IMR-90 (cell line): ENCODE data around the gene SLC35A4.

Experiments
- MAFK ChIP-seq: IDR thresholded peaks from 2 replicates; pipeline ENCODE4 v1.6.1; 2012; ENCODE audit warnings: low read depth, low read length, improper control_type of control experiment
- TF ChIP-seq, protein P1 (sequence below): conservative IDR thresholded peaks from 2 replicates; pipeline ENCODE4 v1.5.1; 2012; ENCODE audit warnings: mild to moderate bottlenecking, low read depth, low read length, improper control_type of control experiment

DNA sequence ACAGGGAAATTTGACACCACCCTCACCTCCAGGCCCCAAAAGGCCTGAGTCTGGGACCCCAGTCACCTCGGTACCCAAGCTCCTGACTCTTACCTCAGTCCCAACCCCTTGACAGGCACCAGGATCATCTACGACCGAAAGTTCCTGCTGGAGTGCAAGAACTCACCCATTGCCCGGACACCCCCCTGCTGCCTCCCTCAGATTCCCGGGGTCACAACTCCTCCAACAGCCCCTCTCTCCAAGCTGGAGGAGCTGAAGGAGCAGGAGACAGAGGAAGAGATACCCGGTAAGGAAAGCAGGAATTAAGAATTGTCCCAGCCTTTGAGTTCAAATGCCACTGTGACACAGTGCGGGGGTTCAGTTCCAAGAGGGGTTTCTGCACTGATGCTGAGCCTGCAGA is 15.8 kb upstream of the SLC35A4 start:
- TF ChIP-seq, protein P1, sequence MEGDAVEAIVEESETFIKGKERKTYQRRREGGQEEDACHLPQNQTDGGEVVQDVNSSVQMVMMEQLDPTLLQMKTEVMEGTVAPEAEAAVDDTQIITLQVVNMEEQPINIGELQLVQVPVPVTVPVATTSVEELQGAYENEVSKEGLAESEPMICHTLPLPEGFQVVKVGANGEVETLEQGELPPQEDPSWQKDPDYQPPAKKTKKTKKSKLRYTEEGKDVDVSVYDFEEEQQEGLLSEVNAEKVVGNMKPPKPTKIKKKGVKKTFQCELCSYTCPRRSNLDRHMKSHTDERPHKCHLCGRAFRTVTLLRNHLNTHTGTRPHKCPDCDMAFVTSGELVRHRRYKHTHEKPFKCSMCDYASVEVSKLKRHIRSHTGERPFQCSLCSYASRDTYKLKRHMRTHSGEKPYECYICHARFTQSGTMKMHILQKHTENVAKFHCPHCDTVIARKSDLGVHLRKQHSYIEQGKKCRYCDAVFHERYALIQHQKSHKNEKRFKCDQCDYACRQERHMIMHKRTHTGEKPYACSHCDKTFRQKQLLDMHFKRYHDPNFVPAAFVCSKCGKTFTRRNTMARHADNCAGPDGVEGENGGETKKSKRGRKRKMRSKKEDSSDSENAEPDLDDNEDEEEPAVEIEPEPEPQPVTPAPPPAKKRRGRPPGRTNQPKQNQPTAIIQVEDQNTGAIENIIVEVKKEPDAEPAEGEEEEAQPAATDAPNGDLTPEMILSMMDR, result no peak
- no peak for TF ChIP-seq MAFK
